Loucy (cell line): ENCODE results near the gene TMEM121.

Experiments
- H2AFZ ChIP-seq: fragments of 200-600 bp; sonication (generic); 2 replicates; pipeline ENCODE4 v1.6.0; 2016; ENCODE audit warnings: antibody characterized with exemption, mild to moderate bottlenecking, low read length, moderate library complexity
- H3F3A ChIP-seq: fragments of 200-600 bp; 2 replicates; pipeline ENCODE4 v1.6.0; 2016; ENCODE audit warnings: antibody characterized with exemption, low read depth, mild to moderate bottlenecking
- H3K27me3 ChIP-seq: fragments of 200-600 bp; sonication (generic); 2 replicates; pipeline ENCODE4 v1.6.1; 2014; ENCODE audit warnings: low read length, mild to moderate bottlenecking; ENCODE audit not compliant: insufficient read depth, poor library complexity, severe bottlenecking
- H3K36me3 ChIP-seq: fragments of 200-600 bp; sonication (generic); 2 replicates; pipeline ENCODE4 v1.6.1; 2016; ENCODE audit warnings: low read length; ENCODE audit not compliant: insufficient read depth
- H3K4me1 ChIP-seq: fragments of 200-600 bp; sonication (generic); 2 replicates; pipeline ENCODE4 v1.5.1; 2014; ENCODE audit warnings: low read length, mild to moderate bottlenecking; ENCODE audit not compliant: insufficient read depth, poor library complexity, severe bottlenecking
- H3K4me2 ChIP-seq: fragments of 200-600 bp; sonication (generic); 2 replicates; pipeline ENCODE4 v1.6.0; 2014; ENCODE audit warnings: antibody characterized with exemption, low read length, low read depth, mild to moderate bottlenecking; ENCODE audit not compliant: poor library complexity, severe bottlenecking
- H3K4me3 ChIP-seq: fragments of 200-600 bp; sonication (generic); 2 replicates; pipeline ENCODE4 v1.5.1; 2014; ENCODE audit warnings: low read length, mild to moderate bottlenecking, mixed read lengths; ENCODE audit not compliant: poor library complexity, severe bottlenecking
- H3K79me2 ChIP-seq: fragments of 200-600 bp; sonication (generic); 2 replicates; pipeline ENCODE4 v1.6.1; 2014; ENCODE audit warnings: low read length; ENCODE audit not compliant: insufficient read depth
- H3K9ac ChIP-seq: fragments of 200-600 bp; sonication (generic); 2 replicates; pipeline ENCODE4 v1.6.0; 2014; ENCODE audit warnings: mild to moderate bottlenecking, low read depth, low read length, moderate library complexity; ENCODE audit not compliant: poor library complexity, severe bottlenecking
- H3K9me2 ChIP-seq: fragments of 200-600 bp; sonication (generic); replicated peaks from 2 replicates; pipeline ENCODE4 v1.6.1; 2016; ENCODE audit warnings: low read depth, low read length, mixed read lengths
- H3K9me3 ChIP-seq: fragments of 200-600 bp; sonication (generic); 2 replicates; pipeline ENCODE4 v1.6.1; 2014; ENCODE audit warnings: mild to moderate bottlenecking, antibody characterized with exemption, low read length, low read depth; ENCODE audit not compliant: insufficient read depth
- H4K20me1 ChIP-seq: fragments of 200-600 bp; sonication (generic); 2 replicates; pipeline ENCODE4 v1.6.0; 2014; ENCODE audit warnings: antibody characterized with exemption, low read length, mild to moderate bottlenecking; ENCODE audit not compliant: insufficient read depth, poor library complexity, severe bottlenecking
- EZH2phosphoT487 ChIP-seq: fragments of 200-600 bp; IDR thresholded peaks from 2 replicates; pipeline ENCODE4 v1.6.1; 2018; ENCODE audit warnings: antibody characterized with exemption, mild to moderate bottlenecking, moderate library complexity, borderline replicate concordance
- TF ChIP-seq, protein P1 (sequence below): fragments of 200-600 bp; sonication (generic); conservative IDR thresholded peaks from 2 replicates; pipeline ENCODE4 v1.5.1; 2014; ENCODE audit warnings: mild to moderate bottlenecking, antibody characterized with exemption, low read length

Gene TMEM121

DNA sequence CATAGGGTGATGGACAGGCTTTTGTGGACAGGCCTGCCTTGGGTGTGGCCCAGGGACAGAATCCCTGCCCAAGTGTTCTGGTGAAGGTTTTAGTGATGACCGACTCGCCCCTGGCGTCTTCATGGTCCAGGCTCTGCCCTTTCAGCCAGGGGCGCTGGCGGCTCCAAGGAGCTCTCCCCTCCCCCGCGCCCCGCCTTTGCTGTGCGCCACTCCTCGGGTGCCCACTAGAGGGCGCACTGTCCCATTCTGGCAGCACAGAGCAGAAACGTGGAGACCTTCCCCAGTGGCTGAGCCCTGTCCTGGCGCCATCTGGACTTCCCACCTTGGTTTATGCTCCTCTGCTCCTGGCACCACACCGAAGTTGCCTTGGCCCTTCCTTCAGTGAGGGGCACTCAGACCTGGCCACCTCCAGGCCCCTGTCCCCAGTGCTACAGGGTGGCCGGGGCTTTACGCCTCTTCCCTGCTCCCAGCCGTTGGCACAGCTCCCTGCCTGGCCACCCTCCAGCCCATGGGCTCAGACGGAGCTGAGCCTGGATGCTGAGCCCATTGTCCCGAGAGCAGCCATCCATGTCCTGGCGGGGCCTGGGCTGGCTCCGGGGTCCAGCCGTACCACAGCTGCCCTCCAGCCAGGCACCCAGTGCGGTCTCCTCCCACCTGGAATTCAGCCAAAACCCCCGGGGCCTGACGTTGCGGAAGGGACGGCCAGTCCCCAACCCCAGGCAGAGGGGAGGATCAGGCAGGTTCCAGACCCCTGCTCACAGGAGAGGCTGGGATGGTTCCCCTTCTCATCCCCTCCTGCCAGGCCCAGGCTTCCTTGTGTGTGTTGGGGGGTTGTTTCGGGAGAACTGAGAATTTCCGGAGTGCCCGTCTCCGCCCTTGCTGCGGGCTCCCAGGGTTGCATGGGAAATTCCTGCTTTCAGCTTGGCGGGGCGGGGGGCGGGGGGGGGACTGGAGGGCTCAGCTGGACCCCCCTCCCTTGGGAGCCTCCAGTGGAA is 45.3 kb upstream of the TMEM121 start:
- Histone ChIP-seq H3K79me2 (no peaks in the 10 kb centered on the region), H3K4me2 (peak overlapping the region; percentile 78), H3K9me2 (no peaks in the 10 kb centered on the region), H3K9ac (peak overlapping the region; percentile 64), H3F3A (no peaks in the 10 kb centered on the region), H4K20me1 (no peaks in the 10 kb centered on the region), H3K4me3 (peak overlapping the region; percentile 70), H2AFZ (peak overlapping the region; percentile 72), H3K4me1 (peaks cover 29% of the 10 kb centered on the region), H3K36me3 (no peaks in the 10 kb centered on the region), H3K27me3 (no peaks in the 10 kb centered on the region), H3K9me3 (no peaks in the 10 kb centered on the region)
- TF ChIP-seq EZH2phosphoT487, result no peak
- TF ChIP-seq, protein P1, sequence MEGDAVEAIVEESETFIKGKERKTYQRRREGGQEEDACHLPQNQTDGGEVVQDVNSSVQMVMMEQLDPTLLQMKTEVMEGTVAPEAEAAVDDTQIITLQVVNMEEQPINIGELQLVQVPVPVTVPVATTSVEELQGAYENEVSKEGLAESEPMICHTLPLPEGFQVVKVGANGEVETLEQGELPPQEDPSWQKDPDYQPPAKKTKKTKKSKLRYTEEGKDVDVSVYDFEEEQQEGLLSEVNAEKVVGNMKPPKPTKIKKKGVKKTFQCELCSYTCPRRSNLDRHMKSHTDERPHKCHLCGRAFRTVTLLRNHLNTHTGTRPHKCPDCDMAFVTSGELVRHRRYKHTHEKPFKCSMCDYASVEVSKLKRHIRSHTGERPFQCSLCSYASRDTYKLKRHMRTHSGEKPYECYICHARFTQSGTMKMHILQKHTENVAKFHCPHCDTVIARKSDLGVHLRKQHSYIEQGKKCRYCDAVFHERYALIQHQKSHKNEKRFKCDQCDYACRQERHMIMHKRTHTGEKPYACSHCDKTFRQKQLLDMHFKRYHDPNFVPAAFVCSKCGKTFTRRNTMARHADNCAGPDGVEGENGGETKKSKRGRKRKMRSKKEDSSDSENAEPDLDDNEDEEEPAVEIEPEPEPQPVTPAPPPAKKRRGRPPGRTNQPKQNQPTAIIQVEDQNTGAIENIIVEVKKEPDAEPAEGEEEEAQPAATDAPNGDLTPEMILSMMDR, result peak; percentile 89

DNA sequence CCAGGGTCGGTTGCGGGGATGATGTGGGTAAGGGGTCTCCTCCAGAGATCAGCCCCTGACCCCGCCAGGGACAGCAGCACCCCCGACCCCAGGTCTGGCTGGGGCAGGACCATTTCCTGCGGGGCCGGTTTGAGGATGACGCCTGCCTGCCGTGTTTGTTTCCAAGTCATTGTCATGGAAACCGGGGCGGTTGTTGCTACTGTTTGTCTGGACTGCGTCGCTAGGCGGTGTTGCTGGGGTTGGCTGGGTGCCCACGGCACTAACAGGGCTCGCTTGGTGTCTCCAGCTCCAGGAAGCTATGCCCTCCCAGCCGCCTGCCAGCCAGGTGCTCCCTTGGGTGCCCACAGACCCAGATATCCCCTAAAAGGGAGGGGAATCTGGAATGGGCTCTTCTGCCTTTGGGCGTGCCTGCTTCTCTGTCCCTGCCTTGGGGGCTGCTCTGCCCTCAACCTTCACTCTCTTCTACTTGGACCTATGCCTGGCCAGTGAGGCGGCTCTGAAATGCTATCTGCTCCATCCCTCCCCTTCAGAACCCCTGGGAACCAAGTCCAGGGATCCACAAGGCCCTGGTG is 44.4 kb upstream of the TMEM121 start:
- Histone ChIP-seq H3K79me2 (no peaks in the 10 kb centered on the region), H3K36me3 (no peaks in the 10 kb centered on the region), H3K9me2 (no peaks in the 10 kb centered on the region), H3K9ac (peak overlapping the region; percentile 52), H4K20me1 (no peaks in the 10 kb centered on the region), H3K4me1 (peaks cover 29% of the 10 kb centered on the region), H3K4me2 (peak overlapping the region; percentile 78), H2AFZ (0 out of 2 replicates have a peak overlapping the region, but pooled peaks have one; percentile 62), H3K4me3 (peak overlapping the region; percentile 70), H3K27me3 (no peaks in the 10 kb centered on the region), H3F3A (no peaks in the 10 kb centered on the region), H3K9me3 (no peaks in the 10 kb centered on the region)
- TF ChIP-seq EZH2phosphoT487, result no peak
- TF ChIP-seq, protein P1, result peak; percentile 35

DNA sequence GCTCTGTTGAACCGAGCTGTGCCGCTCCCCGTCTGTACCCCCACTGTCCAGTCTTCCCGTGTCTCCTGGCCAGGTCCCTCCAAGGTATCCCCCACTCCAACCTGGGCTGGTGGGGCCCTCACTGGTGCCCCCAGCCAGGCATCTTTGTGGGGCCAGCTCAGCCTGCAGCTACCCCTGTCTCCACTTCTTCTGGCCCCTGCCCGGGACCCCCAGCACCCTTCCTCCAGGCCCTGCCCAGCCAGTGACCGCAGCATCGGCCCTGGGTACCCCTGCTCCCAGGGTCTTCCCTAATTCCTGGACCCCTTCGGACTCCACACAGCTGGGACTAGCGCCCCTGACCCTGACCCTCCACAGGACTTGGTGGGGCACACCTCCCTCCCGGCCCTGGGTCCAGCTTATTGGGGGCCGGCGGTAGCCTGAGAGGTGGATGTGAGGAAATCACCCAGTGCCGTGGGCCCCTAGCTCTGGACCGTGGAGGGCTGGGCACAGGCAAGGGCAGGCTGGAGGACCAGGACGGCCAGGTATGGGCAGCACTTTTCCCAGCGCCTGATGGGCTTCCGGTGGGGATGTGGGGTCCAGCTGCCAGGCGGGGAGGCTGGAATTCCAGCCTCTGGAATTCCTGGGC is 43.8 kb upstream of the TMEM121 start:
- no peaks in the 10 kb centered on the region for H4K20me1 ChIP-seq
- peaks cover 29% of the 10 kb centered on the region for H3K4me1 ChIP-seq
- no peaks in the 10 kb centered on the region for H3F3A ChIP-seq
- H3K79me2 ChIP-seq, result no peaks in the 10 kb centered on the region
- TF ChIP-seq EZH2phosphoT487, result no peak
- TF ChIP-seq, protein P1, result no peak
- H3K4me2 ChIP-seq, result peak overlapping the region; percentile 78
- no peaks in the 10 kb centered on the region for H3K27me3 ChIP-seq
- peak overlapping the region; percentile 70 for H3K4me3 ChIP-seq
- H3K9ac ChIP-seq, result peak overlapping the region; percentile 52
- no peaks in the 10 kb centered on the region for H3K9me3 ChIP-seq
- no peaks in the 10 kb centered on the region for H3K36me3 ChIP-seq
- H3K9me2 ChIP-seq, result no peaks in the 10 kb centered on the region
- 0 out of 2 replicates have a peak overlapping the region, but pooled peaks have one; percentile 62 for H2AFZ ChIP-seq
